HTR-8/SVneo (cell line): ENCODE results near the gene RXYLT1.
"Not testable (repeated sequence)": the region's sequence is repeated elsewhere in the genome, so short reads cannot be mapped to it uniquely, and the experiment has no call there.

Experiments used
- DNase-seq: peaks from one replicate; pipeline ENCODE4 v3.0.0; 2011; ENCODE audit warnings: low spot score, mixed read lengths; ENCODE audit not compliant: insufficient read length
- FAIRE-seq: peaks from 2 replicates; lab custom pipeline; 2011; peaks lifted over from hg19 to GRCh38; lab: Jason Lieb, UNC

RXYLT1 gene

DNA sequence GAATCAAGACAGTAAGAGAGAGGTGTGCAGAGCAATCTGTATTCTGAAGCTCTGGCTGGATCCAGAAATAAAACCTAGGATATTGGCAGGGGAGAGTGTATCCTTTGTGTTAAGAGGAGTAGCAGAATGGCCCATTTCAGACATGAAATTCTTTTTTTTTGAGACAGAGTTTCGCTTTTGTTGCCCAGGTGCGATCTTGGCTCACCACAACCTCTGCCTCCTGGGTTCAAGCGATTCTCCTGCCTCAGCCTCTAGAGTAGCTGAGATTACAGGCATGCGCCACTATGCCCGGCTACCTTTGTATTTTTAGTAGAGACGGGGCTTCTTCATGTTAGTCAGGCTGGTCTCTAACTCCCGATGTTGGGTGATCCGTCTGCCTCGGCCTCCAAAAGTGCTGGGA, 58.7 kb downstream of the RXYLT1 start:
- no peak for FAIRE-seq

DNA sequence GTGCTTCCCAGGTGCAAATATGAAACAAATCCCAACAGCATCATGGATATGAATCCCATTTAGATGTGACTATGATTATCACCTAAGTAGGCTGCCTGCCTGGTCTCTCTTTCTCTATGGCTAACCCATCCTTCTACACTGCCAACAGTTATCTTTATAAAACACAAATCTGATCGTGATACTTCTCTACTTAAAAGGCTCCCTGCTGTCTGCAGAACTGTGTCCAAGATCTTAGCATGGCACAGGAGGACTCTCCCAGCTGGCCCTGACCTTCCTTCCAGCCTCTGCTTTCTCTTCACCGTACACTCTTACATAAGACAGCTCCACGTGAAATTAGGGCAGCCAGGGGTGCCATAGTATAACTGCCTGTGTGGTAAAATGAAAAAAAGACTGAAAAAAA, 61.3 kb downstream of the RXYLT1 start:
- DNase-seq (no peak), FAIRE-seq (no peak)

More for the DNA sequence above, 58.7 kb downstream of the RXYLT1 start:
- no peak for DNase-seq

DNA sequence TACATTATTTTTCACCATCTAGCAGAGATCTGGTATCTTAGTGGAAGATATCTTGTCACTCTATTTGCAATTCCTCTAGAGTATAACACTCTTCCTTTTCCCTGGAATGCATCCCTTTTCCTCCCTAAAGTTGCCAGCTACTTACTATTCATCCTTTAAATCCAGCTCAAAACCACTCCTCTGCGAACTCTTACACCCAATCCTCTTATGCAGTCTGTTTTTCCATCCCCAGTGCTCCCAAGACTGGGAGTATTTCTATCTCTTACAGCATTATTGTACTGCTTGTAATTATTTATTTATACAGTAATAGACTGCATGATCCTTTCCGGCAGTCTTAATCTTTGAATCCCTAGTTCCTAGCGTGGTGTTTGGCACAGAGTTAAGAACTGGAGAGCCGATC, 61.9 kb downstream of the RXYLT1 start:
- FAIRE-seq (no peak), DNase-seq (no peak)

DNA sequence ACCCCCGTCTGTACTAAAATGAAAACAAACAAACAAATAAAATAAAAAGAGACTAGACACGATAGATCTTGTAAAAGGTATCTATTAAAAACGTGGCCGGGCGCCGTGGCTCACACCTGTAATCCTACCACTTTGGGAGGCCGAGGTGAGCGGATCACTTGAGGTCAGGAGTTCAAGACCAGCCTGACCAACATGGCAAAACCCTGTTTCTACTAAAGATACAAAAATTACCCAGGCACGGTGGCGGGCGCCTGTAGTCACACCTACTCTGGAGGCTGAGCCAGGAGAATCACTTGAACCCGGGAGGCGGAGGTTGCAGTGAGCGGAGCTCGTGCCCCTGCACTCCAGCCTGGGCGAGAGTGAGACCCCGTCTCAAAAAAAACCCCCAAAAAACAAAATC, 63.0 kb downstream of the RXYLT1 start:
- FAIRE-seq, DNase-seq: not testable (repeated sequence)

DNA sequence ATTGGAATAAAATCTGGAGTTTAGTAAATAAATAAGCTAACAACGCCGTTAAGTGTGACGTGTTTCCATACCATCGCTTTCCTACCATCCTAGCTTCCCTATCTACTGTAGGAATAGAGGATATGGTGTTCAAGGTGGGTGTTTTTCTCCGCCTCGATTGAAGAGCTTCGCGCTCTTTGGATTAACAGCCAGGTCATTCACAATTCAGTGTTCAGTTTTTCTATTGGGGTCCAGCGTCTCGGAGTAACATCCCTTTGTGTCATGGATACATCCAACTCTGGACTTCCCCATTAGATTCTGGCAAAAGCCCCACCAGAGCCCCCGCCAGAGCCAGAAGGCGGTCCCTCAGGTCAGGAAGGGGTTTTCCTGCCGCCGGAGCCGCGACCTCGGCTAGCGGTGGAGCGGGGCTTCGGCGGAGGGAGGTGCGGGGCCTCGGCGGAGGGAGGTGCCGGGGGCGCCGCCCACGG, 63.6 kb downstream of the RXYLT1 start:
- FAIRE-seq, result no peak
- DNase-seq, result no peak

DNA sequence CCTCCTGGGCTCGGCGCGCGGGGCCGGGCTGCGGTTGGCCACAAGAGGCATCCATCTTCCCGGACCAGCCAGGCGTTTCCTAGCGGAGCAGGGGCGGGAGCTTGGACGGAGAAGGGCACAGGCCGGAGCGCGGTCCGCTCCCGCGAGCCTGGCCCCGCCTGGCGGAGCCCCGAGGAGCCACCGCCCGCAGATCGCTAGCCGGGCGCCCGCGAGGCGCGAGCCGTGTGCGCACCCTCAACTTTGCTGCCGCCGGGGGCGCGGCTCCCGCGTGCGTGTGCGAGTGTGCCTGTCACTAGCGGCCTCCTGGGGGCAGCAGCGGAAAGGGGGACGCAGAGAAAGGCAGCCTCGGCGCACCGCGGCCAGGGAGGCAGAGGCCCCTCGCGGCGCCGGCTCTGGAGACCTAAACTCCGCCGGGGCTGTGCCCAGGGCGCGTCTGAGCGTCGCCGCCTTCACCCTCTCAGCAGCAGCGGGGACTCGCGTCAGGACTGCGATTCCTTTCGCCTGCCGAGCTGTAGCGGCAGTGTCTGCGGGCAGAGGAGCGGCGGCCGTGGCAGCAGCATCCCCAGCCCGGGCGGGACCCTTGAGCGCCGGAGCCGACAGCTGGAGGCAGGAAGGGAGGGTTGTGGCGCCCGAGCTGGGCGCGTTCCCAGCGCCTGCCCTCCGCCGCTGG, 64.1 kb downstream of the RXYLT1 start:
- peak; percentile 95 for FAIRE-seq

DNA sequence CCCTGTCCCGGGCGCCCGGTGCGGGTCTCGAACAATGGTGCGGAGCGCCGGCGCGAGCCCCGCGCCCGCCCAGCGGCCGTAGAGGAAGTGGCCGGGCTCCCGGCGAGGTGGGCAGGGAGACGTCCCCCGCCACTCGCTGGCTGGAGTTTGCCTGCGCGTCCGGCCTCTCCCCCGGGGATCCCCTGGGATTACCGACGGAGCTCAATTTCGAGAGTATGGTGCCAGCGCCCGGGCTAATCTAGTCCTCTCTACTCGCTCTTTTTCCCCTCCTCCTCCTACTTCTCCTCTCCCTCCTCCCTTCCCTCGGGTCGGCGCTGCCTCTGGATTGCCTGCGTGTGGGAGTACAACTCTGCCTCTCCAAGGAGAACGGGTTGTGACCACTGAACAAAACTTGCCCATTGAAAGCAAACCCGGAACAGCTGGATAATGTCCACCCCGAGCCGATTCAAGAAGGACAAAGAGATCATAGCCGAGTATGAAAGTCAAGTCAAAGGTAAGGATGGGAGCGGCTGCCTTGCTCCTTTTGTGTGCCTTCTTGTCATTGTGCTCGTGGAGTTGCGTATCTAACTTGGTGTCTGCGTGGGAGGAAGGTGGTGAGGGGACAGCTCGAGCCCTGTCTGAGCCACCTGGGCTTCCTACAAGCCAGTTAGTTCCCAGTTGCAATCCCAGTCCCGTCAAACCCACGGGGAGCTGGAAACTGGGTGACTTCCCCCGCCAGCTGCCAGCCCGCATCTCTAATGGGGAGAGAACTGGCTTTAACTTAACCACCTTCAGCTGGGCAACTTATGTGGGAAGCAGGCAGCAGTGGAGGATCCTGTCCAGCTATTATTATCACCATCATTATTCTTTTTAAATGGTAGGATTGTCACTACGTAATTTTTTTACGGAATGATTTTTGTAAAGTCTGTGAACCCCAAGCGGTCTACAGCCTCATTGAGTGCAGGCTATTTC, 65.0 kb downstream of the RXYLT1 start, which contains the start of gene SRGAP1:
Gene SRGAP1 (plus strand): TSS at position 310 of the 951 bp plus-strand sequence. CDS start 117 bp downstream, at position 427.
- DNase-seq (no peak), FAIRE-seq (peak; percentile 9)

More for the DNA sequence above, 64.1 kb downstream of the RXYLT1 start:
- peak; percentile 85 for DNase-seq

DNA sequence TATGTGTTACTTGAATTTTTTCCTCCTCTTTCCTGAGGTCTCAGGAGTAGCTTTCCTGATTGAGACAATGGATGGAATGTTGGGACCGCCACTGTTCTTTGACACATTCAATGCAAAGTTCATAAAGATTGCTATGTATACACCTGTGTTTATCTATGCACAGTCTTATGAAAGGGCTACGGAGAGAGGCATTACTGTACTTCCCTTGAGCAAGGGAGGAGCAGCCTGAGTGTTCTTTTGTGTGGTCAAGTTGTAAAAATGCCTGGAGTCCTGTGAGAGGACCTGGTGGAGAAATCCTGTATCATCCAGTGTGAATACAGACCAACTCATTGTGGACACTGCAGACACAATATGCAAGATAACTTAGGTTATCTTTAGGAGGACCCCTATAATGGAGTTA, 66.0 kb downstream of the RXYLT1 start:
- DNase-seq, result no peak
- FAIRE-seq, result no peak

DNA sequence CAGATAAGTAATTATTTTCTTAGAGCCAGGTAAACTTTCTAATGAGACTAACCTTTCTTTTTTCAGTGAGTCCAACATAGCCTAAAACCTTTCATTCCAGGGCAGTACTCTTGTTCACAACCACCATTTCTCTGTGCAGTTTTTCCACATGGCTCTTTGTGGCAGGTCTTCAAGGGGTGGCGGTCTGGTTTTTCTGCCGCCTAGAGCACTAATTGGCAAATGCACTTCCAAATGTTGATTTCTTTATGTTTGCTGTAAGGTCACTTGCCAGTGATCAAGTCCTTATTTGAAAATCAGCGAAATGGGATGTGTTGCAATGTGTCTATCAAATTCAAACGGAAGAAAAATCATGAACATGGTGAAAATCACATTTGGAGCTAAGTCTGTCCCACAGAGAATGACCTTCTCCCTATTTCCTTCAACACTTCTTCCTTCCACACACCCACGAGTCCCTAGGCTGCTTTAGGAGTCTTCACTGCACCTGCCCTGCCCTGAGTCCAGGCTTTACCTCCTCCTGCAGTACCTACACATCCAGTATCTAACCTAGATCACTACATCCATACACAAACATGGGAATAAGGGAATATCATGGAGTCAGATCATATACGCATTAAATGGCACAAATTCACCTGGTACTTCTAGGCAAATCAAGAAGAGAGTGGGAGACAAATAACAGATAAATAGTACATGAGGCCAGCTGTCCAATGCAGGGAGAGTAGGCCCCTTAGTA, 66.7 kb downstream of the RXYLT1 start:
- FAIRE-seq (no peak), DNase-seq (no peak)

DNA sequence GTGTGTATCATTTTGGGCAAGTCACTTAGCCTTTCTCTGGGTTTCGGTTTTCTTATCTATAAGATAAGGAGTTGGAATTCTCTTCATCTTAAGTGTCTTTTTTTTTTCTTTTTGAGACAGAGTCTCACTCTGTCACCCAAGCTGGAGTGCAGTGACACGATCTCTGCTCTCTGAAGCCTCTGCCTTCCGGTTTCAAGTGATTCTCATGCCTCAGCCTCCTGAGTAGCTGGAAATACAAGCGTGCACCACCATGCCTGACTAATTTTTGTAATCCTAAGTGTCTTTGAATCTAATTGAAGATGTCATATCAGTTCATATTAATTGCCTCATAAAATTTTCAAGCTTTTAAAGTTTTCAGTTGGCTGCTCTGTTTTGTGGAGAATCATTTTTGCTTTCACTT, 68.7 kb downstream of the RXYLT1 start:
- DNase-seq (no peak), FAIRE-seq (no peak)

DNA sequence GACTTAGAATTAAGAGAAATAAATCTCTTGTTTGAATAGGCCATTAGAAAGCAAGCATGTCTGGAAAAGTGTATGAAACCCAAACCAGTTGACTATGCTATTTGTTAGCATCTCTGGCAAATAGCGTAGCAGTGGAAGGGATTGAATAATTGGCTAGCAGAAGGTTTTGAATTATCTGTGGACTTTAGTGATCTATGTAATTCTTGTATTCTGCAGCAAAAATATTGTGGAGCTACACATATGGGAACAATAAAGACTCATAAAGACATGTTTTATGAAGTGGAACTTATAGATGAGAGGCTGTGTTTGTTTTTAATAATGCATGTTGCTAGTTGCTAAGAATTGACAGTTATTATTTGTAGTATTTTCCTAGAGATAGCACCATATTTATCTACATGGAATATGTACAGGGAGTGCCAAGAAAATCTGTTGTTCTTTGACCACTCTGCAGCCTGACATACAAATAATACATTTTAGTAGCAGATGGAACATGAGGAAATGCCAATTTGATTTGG, 69.5 kb downstream of the RXYLT1 start:
- FAIRE-seq (no peak), DNase-seq (no peak)

DNA sequence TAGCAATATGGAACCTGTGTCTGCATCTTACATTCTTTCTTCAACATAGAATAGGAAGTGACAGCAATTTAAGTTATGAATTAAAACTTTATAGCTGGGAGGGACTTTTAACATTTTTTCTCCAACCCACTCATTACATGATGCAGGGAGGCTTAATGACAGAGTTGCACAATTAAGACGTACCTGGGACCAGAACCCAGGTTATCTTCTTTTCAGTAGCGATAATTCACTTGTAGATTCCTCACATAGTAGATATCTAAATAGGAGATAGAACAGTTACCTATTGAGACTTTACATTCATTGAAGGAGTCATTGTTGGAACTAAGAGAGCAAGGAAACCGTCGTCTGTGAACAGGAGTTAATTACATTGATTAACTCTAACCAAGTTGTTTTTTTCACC, 69.9 kb downstream of the RXYLT1 start:
- no peak for FAIRE-seq

DNA sequence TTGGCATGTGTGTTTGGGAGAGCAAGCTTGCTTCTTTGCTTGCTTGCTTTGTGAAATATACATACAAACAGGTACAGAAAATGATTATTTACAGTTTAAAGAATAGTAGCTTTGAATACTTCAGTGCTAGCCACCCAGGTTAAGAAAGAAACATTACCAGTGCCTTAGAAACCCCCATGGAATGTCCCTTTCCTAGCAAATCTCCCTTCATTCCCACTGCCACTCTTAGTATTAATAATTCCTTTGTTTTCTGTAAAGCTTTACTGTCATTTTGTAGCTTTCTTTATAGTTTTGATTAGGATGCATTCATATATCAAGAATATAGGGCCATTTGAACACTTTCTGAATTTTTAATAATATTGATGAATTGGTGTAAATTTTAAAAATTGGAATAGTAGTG, 74.3 kb downstream of the RXYLT1 start:
- no peak for FAIRE-seq
- DNase-seq, result no peak

More for the DNA sequence above, 69.9 kb downstream of the RXYLT1 start:
- DNase-seq, result no peak

DNA sequence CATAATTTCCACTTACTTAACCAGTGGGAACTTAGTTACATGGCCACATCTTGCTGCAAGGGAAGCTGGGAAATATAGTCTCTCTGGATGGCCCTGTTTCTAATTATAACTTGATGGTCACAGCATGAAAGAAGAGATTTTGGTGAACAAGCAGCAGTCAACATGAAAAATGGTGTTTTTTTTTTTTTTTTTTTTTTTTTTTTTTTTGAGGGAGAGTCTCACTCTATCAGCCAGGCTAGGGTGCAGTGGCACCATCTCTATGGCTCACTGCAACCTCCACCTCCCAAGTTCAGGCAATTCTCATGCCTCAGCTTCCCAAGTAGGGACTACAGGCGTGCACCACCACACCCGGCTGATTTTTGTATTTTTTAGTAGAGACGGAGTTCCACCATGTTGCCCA, 75.6 kb downstream of the RXYLT1 start:
- DNase-seq (no peak), FAIRE-seq (no peak)

DNA sequence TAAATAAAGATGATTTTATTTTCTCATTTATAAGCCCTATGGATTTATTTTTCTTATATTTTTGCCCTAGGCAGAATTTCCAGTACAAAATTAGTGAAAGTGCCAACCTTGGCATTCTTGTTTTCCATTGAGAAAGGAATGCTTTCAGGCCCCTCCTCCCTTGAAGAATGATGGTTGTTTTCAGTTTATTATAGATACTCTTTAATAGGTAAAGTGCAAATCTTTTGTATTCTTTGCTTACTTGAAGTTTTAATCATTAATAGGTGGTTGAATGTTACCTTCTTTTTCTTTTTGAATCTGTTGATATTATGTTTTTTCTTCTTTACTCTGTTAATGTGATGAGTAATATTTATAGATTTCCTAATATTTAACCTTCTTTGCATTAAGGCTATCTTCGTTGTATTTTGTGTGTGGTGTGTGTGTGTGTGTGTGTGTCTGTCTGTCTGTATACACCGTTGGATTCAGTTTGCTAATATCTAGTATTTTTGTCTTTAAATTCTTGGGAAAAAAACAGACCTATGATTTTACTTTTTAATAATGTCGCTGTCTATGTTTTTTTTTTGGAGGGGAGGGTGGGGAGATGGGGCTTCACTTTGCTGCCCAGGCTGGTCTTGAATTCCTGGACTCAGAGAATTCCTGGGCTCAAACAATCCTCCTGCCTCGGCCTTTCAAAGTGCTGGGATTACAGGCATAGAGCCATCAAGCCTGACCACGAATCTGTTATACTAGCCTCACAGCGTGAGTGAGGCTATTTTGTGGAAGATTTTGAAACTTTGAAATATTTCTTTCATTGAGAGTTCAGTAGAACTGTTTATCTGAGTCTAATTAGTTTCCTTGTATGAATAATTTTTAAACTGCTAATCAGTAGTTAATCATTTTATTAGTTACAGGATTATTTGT, 78.3 kb downstream of the RXYLT1 start:
- FAIRE-seq, result no peak
- DNase-seq, result no peak
